Neural cell (in vitro differentiated cells): ENCODE data around the gene FNDC3B. TPM values are rescaled to one million over a fixed set of nuclear protein-coding genes. Genes with fewer than 3 reads are reported as not detected.

Experiments
- H2AFZ ChIP-seq: fragments of 200-600, 300-800 bp; sonication (generic), shearing (Covaris generic); 2 replicates; pipeline ENCODE4 v1.6.0; 2014; ENCODE audit warnings: low read depth, mild to moderate bottlenecking, antibody characterized with exemption, low read length, moderate library complexity
- H3F3A ChIP-seq: fragments of 200-600 bp; shearing (Covaris generic); 2 replicates; pipeline ENCODE4 v1.6.1; 2016; ENCODE audit warnings: mild to moderate bottlenecking, moderate library complexity, mixed read lengths, antibody characterized with exemption, low read length; ENCODE audit not compliant: insufficient read depth, poor library complexity, severe bottlenecking
- H3K27ac ChIP-seq: fragments of 200-600, 300-800 bp; sonication (generic), shearing (Covaris generic); 2 replicates; pipeline ENCODE4 v1.5.1; 2014; ENCODE audit warnings: mild to moderate bottlenecking, low read length, moderate library complexity
- H3K27me3 ChIP-seq: fragments of 300-800, 200-600 bp; sonication (generic), shearing (Covaris generic); 2 replicates; pipeline ENCODE4 v1.6.0; 2014; ENCODE audit warnings: mild to moderate bottlenecking, low read depth, low read length, moderate library complexity; ENCODE audit not compliant: insufficient read depth
- H3K36me3 ChIP-seq: fragments of 300-800, 200-600 bp; sonication (generic), shearing (Covaris generic); 2 replicates; pipeline ENCODE4 v1.5.1; 2014; ENCODE audit warnings: mild to moderate bottlenecking, antibody characterized with exemption, low read length, moderate library complexity; ENCODE audit not compliant: insufficient read depth
- H3K4me2 ChIP-seq: fragments of 300-800, 200-600 bp; sonication (generic), shearing (Covaris generic); 2 replicates; pipeline ENCODE4 v1.6.0; 2014; ENCODE audit warnings: mild to moderate bottlenecking, low read length
- H3K4me3 ChIP-seq: fragments of 300-800, 200-600 bp; sonication (generic), shearing (Covaris generic); 2 replicates; pipeline ENCODE4 v1.5.1; 2014; ENCODE audit warnings: mild to moderate bottlenecking, low read length, moderate library complexity
- H3K79me2 ChIP-seq: fragments of 200-600 bp; shearing (Covaris generic); replicated peaks from 2 replicates; pipeline ENCODE4 v1.6.0; 2014; ENCODE audit warnings: mild to moderate bottlenecking, low read length, moderate library complexity; ENCODE audit not compliant: insufficient read depth
- H3K9ac ChIP-seq: fragments of 300-800, 200-600 bp; sonication (generic), shearing (Covaris generic); 2 replicates; pipeline ENCODE4 v1.6.1; 2016; ENCODE audit warnings: mild to moderate bottlenecking, low read length, mixed read lengths
- H3K9me2 ChIP-seq: fragments of 200-600 bp; shearing (Covaris generic); 2 replicates; pipeline ENCODE4 v1.6.1; 2016; ENCODE audit warnings: mild to moderate bottlenecking, low read length, mixed read lengths; ENCODE audit not compliant: insufficient read depth
- H3K9me3 ChIP-seq: fragments of 200-600, 300-800 bp; sonication (generic), shearing (Covaris generic); 2 replicates; pipeline ENCODE4 v1.6.1; 2016; ENCODE audit warnings: mild to moderate bottlenecking, mixed run types, low read length, moderate library complexity, mixed read lengths
- H4K20me1 ChIP-seq: fragments of 200-600 bp; shearing (Covaris generic); 2 replicates; pipeline ENCODE4 v1.6.1; 2016; ENCODE audit warnings: mild to moderate bottlenecking, mixed run types; ENCODE audit not compliant: insufficient read depth
- CTCF ChIP-seq: fragments of 450-650 bp; IDR thresholded peaks from 2 replicates; pipeline ENCODE4 v1.5.1; 2014; ENCODE audit warnings: antibody characterized with exemption, mild to moderate bottlenecking, moderate library complexity; ENCODE audit not compliant: poor library complexity, severe bottlenecking
- EP300 ChIP-seq: fragments of 450-650 bp; conservative IDR thresholded peaks from 2 replicates; pipeline ENCODE4 v1.6.1; 2014; ENCODE audit warnings: antibody characterized with exemption, mild to moderate bottlenecking, moderate library complexity; ENCODE audit not compliant: poor library complexity, severe bottlenecking
- EZH2 ChIP-seq: fragments of 200-600, 300-800 bp; shearing (Covaris generic), sonication (generic); IDR thresholded peaks from 2 replicates; pipeline ENCODE4 v1.6.1; 2014; ENCODE audit warnings: antibody characterized with exemption, low read length, borderline replicate concordance, mild to moderate bottlenecking; ENCODE audit not compliant: insufficient read depth, poor library complexity, severe bottlenecking
- MXI1 ChIP-seq: fragments of 450-650 bp; conservative IDR thresholded peaks from 2 replicates; pipeline ENCODE4 v1.6.1; 2014; ENCODE audit warnings: antibody characterized with exemption, mild to moderate bottlenecking; ENCODE audit not compliant: poor library complexity, severe bottlenecking
- POLR2AphosphoS5 ChIP-seq: IDR thresholded peaks from 2 replicates; pipeline ENCODE4 v1.6.1; 2012
- RAD21 ChIP-seq: fragments of 450-650 bp; conservative IDR thresholded peaks from 2 replicates; pipeline ENCODE4 v1.6.1; 2014; ENCODE audit warnings: antibody characterized with exemption, mild to moderate bottlenecking, moderate library complexity
- REST ChIP-seq: IDR thresholded peaks from 2 replicates; pipeline ENCODE4 v1.6.1; 2012; ENCODE audit warnings: borderline replicate concordance
- SMC3 ChIP-seq: fragments of 450-650 bp; conservative IDR thresholded peaks from 2 replicates; pipeline ENCODE4 v1.6.1; 2014; ENCODE audit warnings: antibody characterized with exemption, mild to moderate bottlenecking, moderate library complexity; ENCODE audit not compliant: poor library complexity
- TAF1 ChIP-seq: IDR thresholded peaks from 2 replicates; pipeline ENCODE4 v1.6.1; 2012; ENCODE audit warnings: low read depth
- polyA plus RNA-seq: library from polyadenylated mRNA; depleted of rRNA; stranded (reverse); fragments of >200 nt; gene quantifications from 2 replicates; pipeline ENCODE4 v1.2.3, GENCODE V29; 2014

The FNDC3B gene
- polyA plus RNA-seq, 1 donor from 2014 or later: 4.9 TPM

- Histone ChIP-seq H3K9me2 (no peaks in the 10 kb centered on the region), H3K9ac (no peak overlapping the region), H3F3A (peaks cover 2% of the 10 kb centered on the region), H4K20me1 (no peaks in the 10 kb centered on the region), H3K4me2 (no peak overlapping the region), H3K27ac (no peak overlapping the region), H3K9me3 (no peaks in the 10 kb centered on the region), H3K79me2 (peaks cover 19% of the 10 kb centered on the region), H3K4me3 (no peak overlapping the region), H3K36me3 (no peaks in the 10 kb centered on the region), H2AFZ (no peak overlapping the region), H3K27me3 (no peaks in the 10 kb centered on the region)
- TF ChIP-seq EP300 (no peak), MXI1 (no peak), TAF1 (no peak), SMC3 (no peak), REST (no peak), RAD21 (no peak), EZH2 (no peak), POLR2AphosphoS5 (no peak), CTCF (no peak)
These were observed 60.1 kb downstream of the FNDC3B start for GRCh38 chr3:172099495-172099808.

- no peaks in the 10 kb centered on the region for H3K27me3 ChIP-seq
- no peak overlapping the region for H3K4me3 ChIP-seq
- H2AFZ ChIP-seq: no peak overlapping the region
- H3K9me2 ChIP-seq: no peaks in the 10 kb centered on the region
- H3K9ac ChIP-seq: no peak overlapping the region
- no peaks in the 10 kb centered on the region for H3K36me3 ChIP-seq
- H3K9me3 ChIP-seq: no peaks in the 10 kb centered on the region
- no peak overlapping the region for H3K27ac ChIP-seq
- peaks cover 2% of the 10 kb centered on the region for H3F3A ChIP-seq
- peaks cover 29% of the 10 kb centered on the region for H3K79me2 ChIP-seq
- H3K4me2 ChIP-seq: no peak overlapping the region
- TF ChIP-seq EP300 (no peak), MXI1 (no peak), SMC3 (no peak), POLR2AphosphoS5 (no peak), REST (no peak), RAD21 (no peak), TAF1 (no peak), CTCF (no peak), EZH2 (no peak)
- no peaks in the 10 kb centered on the region for H4K20me1 ChIP-seq
These were observed 61.1 kb downstream of the FNDC3B start for GRCh38 chr3:172100482-172100881.
